Muscle layer of colon (tissue), 2 donors: ENCODE measurements around the gene FLCN.

ENCODE experiments used
- H3K27ac ChIP-seq: one replicate; pipeline ENCODE4 v1.7.0; 2013; ENCODE audit warnings: low read depth, mild to moderate bottlenecking, low read length, moderate library complexity
- H3K27me3 ChIP-seq, 2 donors: one replicate each; pipeline ENCODE4 v1.7.0; 2013; ENCODE audit warnings: low read length in 2 of 2, mild to moderate bottlenecking in 2 of 2; ENCODE audit not compliant: insufficient read depth in 2 of 2, control insufficient read depth in 1 of 2
- H3K36me3 ChIP-seq: one replicate; pipeline ENCODE4 v1.7.0; 2013; ENCODE audit warnings: mild to moderate bottlenecking, low read length; ENCODE audit not compliant: insufficient read depth
- H3K4me1 ChIP-seq: one replicate; pipeline ENCODE4 v1.7.0; 2013; ENCODE audit warnings: mild to moderate bottlenecking, low read length; ENCODE audit not compliant: insufficient read depth
- H3K4me3 ChIP-seq, 2 donors: one replicate each; pipeline ENCODE4 v1.7.0; 2013; ENCODE audit warnings: low read length in 2 of 2, low read depth in 1 of 2, mild to moderate bottlenecking in 1 of 2, moderate library complexity in 1 of 2
- H3K9ac ChIP-seq: one replicate; pipeline ENCODE4 v1.7.0; 2013; ENCODE audit warnings: low read length
- H3K9me3 ChIP-seq: one replicate; pipeline ENCODE4 v1.7.0; 2013; ENCODE audit warnings: mild to moderate bottlenecking, low read length
- donor health status: abdominal sarcoma.
- donor health status: Adenocarcinoma of cecum.

Gene FLCN

DNA sequence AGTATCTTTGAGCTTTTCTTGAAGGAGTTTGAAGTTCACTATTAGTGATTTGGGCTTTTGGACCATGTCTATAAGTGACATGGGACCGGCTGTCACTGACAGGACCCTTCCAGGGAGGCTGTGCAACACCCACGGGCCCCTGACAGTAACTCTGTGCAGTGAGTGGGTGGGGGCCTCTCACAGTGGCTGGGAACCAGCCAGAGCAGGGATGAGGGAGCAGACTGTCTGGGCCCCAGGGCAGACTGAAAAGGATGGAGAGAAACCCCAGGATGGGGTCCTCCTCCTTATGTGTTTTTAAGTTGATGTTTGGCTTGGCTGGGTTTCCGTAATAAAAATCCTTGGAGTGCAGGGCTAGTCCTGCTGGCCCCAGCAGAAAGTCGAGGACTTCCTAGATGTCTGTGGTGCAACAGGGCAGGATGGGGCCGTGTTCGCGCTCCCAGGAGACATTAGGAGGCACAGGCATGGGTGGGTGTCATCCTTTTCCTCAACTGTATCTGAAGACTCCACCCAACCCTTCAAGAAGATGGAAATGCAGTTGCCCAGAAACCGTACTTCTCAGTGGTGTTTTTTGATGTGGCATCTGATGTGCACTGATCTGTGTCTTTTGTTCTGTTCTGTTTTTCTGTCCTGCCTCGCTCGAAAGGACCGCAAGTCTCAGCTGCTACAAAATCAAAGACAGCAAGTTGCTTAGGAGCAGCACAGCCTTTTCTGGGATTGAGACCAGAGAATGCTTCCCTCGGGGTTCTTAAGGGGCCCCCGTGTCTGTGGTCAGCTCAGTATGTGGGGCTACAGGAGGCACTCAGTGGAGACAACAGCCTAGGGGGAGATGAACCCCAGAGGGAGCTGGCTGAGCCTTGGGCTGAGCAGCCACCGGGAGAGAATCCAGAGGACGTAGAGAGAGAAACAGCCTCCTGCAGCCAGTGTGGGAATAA is 55.0 kb downstream of the FLCN start:
- Histone ChIP-seq H3K9me3 (no peaks in the 10 kb centered on the region), H3K27ac (no peak overlapping the region), H3K4me3 (no peak overlapping the region), H3K36me3 (peaks cover 63% of the 10 kb centered on the region), H3K4me1 (no peaks in the 10 kb centered on the region), H3K27me3 (no peaks in the 10 kb centered on the region), H3K9ac (no peak overlapping the region)

DNA sequence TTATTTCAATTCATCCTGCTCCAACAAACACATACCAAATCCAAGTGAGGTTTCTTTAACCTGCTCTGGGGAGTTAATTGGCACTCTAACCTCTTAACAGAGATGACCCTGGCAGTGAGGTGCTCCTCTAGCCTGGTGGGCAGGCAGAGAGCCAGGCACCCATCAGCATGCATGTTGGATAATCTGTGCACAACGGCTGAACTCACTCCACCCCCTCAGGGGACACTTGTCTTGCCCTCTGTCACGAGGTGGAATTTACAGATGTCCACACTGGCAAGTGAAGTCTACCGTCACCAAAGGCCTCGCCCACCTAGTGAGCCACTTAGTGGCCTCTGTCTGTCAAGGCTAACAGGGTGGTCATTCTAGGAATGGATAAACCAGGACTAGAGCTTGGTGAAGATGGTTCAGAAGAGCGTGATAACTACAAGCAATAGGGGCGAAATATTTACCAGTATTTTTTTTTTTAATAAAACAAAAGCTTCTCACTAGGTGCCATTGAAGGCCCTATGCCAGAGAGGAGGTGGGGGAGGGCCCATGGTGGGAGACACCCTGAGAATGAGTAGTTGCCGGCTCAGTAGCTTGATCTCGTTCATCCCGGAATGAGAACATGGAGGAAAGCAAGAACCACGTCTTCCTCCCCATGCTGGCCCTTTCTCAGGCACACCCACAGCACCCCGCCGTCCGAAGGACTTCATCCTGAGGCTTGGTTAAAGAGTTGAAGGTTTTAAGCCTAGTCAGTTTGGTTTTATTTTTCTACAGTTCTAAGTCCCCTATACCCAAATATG is 56.0 kb downstream of the FLCN start:
- no peak overlapping the region for H3K4me3 ChIP-seq
- no peaks in the 10 kb centered on the region for H3K27me3 ChIP-seq
- H3K27ac ChIP-seq = no peak overlapping the region
- no peaks in the 10 kb centered on the region for H3K4me1 ChIP-seq
- no peak overlapping the region for H3K9ac ChIP-seq
- no peaks in the 10 kb centered on the region for H3K9me3 ChIP-seq
- peaks cover 73% of the 10 kb centered on the region for H3K36me3 ChIP-seq

DNA sequence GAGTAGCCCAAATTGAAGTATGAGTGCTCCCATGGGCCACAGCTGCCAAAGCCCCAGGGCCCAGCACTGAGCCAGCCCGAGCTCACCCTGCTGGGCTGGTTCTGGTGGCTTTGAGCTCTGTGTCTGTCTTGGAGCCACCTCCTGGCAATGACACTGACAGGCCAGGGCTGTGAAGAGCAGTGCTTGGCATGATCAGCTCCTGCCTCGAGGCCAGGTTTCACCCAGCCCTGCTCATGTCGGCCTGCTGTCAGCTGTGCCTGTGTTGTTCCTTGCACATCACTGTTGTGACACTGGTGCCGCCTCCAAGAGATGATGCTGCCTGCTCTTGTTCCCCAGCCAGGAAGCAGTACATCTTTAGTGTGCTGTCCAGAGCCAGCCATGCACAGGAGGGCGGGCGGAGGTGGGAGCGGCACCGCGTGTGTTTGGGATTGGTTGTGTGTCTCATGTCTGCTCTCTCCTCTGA is 56.8 kb downstream of the FLCN start:
- H3K9me3 ChIP-seq = no peaks in the 10 kb centered on the region
- no peaks in the 10 kb centered on the region for H3K4me1 ChIP-seq
- H3K36me3 ChIP-seq = peaks cover 80% of the 10 kb centered on the region
- H3K9ac ChIP-seq = no peak overlapping the region
- no peak overlapping the region for H3K4me3 ChIP-seq
- H3K27ac ChIP-seq = no peak overlapping the region
- no peaks in the 10 kb centered on the region for H3K27me3 ChIP-seq

- Histone ChIP-seq H3K4me1 (no peaks in the 10 kb centered on the region), H3K9ac (no peak overlapping the region), H3K9me3 (no peaks in the 10 kb centered on the region), H3K27me3 (no peaks in the 10 kb centered on the region), H3K36me3 (peaks cover 86% of the 10 kb centered on the region), H3K4me3 (no peak overlapping the region), H3K27ac (no peak overlapping the region)
Measured at GRCh38 chr17:17179371-17179827, 57.6 kb downstream of the FLCN start.

DNA sequence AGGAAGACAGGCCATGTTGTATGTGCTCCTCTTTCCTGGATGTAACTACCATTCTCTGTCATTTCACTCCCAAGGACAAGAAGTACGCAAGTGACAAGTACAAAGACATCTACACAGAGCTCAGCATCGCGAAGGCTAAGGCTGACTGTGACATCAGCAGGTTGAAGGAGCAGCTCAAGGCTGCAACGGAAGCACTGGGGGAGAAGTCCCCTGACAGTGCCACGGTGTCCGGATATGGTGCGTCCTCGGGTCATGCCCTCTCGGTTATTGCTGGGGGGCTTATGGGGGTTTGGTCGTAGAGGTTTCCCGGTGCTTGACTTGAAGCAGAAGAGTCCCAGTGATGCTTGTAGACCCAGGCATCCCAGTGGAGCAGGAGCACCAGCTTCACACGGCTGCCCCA is 59.8 kb downstream of the FLCN start:
- Histone ChIP-seq H3K9me3 (no peaks in the 10 kb centered on the region), H3K4me3 (no peak overlapping the region), H3K36me3 (peaks cover 91% of the 10 kb centered on the region), H3K4me1 (no peaks in the 10 kb centered on the region), H3K27ac (no peak overlapping the region), H3K9ac (no peak overlapping the region), H3K27me3 (no peaks in the 10 kb centered on the region)

DNA sequence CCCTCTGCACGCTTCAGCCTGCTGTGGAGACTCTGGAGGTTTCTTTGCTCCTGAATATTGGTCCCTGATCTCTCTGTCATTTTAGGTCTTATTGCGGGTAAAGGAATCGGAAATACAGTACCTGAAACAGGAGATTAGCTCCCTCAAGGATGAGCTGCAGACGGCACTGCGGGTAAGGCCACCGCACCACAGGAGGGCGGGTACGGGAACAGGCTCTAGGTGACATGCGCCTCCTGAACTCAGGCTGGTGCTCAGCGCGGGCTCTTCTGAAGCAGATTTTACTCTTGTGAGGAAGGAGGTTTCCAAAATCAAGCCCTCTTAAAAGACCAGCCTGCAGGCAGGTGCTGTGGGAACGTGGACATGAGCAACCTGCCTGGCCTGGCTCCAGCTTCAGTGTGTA is 60.6 kb downstream of the FLCN start:
- H3K36me3 ChIP-seq = peaks cover 94% of the 10 kb centered on the region
- H3K4me3 ChIP-seq = no peak overlapping the region
- no peak overlapping the region for H3K27ac ChIP-seq
- no peak overlapping the region for H3K9ac ChIP-seq
- no peaks in the 10 kb centered on the region for H3K4me1 ChIP-seq
- no peaks in the 10 kb centered on the region for H3K27me3 ChIP-seq
- no peaks in the 10 kb centered on the region for H3K9me3 ChIP-seq

DNA sequence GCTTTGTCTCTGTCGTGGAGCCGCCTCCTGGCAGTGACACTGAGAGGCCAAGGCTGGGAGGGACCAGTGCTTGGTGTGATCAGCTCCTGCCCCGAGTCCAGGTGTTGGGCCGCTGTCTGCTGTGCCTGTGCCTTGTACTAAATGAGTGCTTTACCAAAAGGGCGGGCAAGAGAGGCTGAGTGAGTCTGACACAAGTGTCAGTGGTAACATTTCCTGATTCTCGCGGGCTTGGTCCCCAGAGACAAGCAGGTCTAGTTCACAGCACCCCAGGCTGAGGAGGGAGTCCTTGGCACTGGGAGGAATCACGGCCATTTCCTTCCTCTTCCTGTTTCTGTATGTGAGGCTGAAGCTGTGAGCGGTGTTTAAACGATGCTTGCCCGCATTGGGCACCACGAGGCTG is 61.1 kb downstream of the FLCN start:
- H3K9ac ChIP-seq = no peak overlapping the region
- H3K4me3 ChIP-seq = no peak overlapping the region

DNA sequence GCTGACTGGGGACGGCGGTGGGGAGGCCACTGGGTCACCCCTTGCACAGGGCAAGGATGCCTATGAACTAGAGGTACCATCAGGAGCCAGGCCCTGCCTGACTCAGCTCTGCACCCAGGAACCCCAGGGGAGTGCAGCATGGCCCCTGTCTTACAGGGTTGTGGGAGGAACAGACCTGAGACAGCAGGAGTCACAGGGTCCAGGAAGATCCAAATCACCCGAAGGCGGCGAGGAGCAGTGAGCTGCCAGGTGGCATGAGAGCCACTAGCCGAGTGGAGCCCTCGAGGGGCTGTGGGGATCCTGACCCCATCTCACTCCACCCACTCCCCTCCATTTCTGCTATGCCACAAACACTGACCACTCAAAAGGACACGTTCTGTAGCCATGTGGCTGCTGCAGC is 61.6 kb downstream of the FLCN start:
- H3K27ac ChIP-seq = no peak overlapping the region
- no peak overlapping the region for H3K9ac ChIP-seq

More for the DNA sequence above, 61.1 kb downstream of the FLCN start:
- Histone ChIP-seq H3K9me3 (no peaks in the 10 kb centered on the region), H3K36me3 (peaks cover 89% of the 10 kb centered on the region), H3K4me1 (no peaks in the 10 kb centered on the region), H3K27ac (no peak overlapping the region), H3K27me3 (no peaks in the 10 kb centered on the region)

GRCh38 chr17:17173921-17174320 is 63.0 kb downstream of the FLCN start:
- Histone ChIP-seq H3K9ac (no peak overlapping the region), H3K4me3 (no peak overlapping the region), H3K36me3 (peaks cover 81% of the 10 kb centered on the region)

More for the DNA sequence above, 61.6 kb downstream of the FLCN start:
- H3K36me3 ChIP-seq = peaks cover 83% of the 10 kb centered on the region
- H3K4me3 ChIP-seq = no peak overlapping the region
- H3K27me3 ChIP-seq = no peaks in the 10 kb centered on the region
- H3K4me1 ChIP-seq = no peaks in the 10 kb centered on the region
- no peaks in the 10 kb centered on the region for H3K9me3 ChIP-seq

GRCh38 chr17:17172990-17173389 is 64.0 kb downstream of the FLCN start:
- Histone ChIP-seq H3K36me3 (peaks cover 82% of the 10 kb centered on the region), H3K9me3 (no peaks in the 10 kb centered on the region), H3K27ac (no peak overlapping the region), H3K27me3 (no peaks in the 10 kb centered on the region), H3K4me3 (no peak overlapping the region), H3K9ac (no peak overlapping the region), H3K4me1 (no peaks in the 10 kb centered on the region)

More at GRCh38 chr17:17173921-17174320, 63.0 kb downstream of the FLCN start:
- H3K27ac ChIP-seq = no peak overlapping the region
- H3K4me1 ChIP-seq = no peaks in the 10 kb centered on the region
- no peaks in the 10 kb centered on the region for H3K27me3 ChIP-seq
- H3K9me3 ChIP-seq = no peaks in the 10 kb centered on the region
